GM12875 (cell line): ENCODE data around the gene DIAPH1.

Experiments used
- H3K4me3 ChIP-seq: one replicate; pipeline ENCODE4 v1.5.1; 2011; ENCODE audit warnings: low read depth, low read length, control low read depth
- TF ChIP-seq, protein P1 (sequence below): IDR thresholded peaks from 2 replicates; pipeline ENCODE4 v1.5.1; 2011; ENCODE audit warnings: low read depth, mild to moderate bottlenecking, control low read depth, inconsistent platforms, low read length, moderate library complexity, borderline replicate concordance; ENCODE audit not compliant: insufficient read depth

DIAPH1 gene

DNA sequence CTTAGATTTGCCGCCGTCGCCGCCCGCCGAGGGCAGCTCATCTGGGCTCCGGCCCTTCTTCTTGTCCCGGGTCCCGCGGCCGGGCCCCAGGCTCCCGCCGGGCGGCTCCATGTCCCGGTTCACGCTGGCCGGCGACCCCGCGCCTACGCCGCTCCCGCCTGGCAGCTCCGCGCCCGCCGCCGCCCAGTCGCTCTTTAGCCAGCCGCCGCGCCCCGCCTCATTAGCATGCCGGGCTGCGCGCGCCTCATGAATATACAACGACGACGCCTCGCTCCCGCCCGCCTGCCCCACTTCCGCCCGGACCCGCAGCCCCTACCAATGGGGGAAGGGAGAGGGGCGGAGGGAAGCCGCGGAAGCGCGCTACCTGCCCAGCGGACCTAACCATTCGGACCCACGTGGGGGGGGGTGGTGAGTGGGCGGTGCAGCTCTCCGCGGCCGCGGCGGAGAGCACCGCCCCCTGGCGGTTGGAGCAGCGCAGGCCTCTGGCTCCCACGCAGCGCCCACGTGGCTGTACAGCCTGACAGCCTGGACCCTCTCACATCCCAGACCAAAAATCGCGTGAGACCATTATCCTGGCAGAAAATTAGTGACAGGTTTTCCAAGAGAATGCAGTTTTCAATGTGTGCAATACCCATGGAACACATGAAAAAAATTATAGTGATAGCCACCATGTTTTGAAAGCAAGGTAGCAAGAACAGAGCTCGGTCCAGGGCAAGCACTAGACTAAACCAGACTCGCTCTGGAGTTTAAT is at the start of gene DIAPH1:
Gene DIAPH1, minus strand, starts transcription at position 197 of the 751 bp plus-strand sequence. Its CDS starts 86 bp downstream, at position 111.
- TF ChIP-seq, protein P1, sequence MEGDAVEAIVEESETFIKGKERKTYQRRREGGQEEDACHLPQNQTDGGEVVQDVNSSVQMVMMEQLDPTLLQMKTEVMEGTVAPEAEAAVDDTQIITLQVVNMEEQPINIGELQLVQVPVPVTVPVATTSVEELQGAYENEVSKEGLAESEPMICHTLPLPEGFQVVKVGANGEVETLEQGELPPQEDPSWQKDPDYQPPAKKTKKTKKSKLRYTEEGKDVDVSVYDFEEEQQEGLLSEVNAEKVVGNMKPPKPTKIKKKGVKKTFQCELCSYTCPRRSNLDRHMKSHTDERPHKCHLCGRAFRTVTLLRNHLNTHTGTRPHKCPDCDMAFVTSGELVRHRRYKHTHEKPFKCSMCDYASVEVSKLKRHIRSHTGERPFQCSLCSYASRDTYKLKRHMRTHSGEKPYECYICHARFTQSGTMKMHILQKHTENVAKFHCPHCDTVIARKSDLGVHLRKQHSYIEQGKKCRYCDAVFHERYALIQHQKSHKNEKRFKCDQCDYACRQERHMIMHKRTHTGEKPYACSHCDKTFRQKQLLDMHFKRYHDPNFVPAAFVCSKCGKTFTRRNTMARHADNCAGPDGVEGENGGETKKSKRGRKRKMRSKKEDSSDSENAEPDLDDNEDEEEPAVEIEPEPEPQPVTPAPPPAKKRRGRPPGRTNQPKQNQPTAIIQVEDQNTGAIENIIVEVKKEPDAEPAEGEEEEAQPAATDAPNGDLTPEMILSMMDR = peak; percentile 96

DNA sequence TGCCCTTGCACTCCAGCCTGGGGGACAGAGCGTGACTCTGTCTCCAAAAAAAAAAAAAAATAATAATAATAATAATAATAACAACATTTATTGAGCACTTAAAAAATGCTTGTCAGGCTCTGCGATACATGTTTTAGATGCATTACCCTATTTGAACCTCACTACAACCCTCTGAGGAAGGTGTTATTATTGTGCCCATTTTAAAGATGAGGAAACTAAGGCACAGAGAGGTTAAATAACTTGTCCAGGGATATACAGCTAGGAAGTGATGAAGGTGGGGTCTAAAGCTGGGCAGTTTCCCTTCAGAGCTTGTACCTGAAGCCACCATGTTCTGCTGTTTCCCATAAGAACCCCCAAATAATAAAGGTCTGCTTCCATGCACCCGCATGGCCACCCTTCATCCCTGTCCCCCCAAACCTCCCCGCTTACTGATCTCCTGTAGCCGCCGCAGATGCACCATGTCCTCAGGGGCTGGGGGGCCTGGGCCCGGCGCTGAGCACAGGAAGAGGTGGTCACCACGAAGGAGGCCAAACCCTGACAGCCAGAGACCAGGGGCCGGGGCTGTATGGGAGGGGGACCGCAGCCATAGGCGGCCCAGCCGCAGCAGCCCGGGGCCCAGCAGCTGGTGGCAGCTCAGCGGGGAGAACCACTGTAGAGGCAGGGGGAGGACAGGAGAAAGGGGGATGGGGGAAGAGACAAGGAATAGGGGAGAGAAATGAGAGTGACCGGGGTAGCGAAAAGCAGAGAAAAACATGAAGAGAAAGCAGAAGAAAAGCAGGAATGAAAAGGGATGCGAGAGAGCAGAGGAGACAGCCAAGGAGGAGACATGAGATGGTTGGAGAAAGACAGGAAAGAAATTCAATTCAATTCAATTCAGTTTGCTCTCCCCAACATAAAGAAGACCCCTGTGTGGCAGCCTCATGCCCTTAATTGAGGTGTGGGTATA is 47.5 kb upstream of the DIAPH1 start:
- TF ChIP-seq, protein P1 = no peak

More for the DNA sequence above, at the start of gene DIAPH1:
- peak within 1 kb of the TSS; percentile 95 for H3K4me3 ChIP-seq

DNA sequence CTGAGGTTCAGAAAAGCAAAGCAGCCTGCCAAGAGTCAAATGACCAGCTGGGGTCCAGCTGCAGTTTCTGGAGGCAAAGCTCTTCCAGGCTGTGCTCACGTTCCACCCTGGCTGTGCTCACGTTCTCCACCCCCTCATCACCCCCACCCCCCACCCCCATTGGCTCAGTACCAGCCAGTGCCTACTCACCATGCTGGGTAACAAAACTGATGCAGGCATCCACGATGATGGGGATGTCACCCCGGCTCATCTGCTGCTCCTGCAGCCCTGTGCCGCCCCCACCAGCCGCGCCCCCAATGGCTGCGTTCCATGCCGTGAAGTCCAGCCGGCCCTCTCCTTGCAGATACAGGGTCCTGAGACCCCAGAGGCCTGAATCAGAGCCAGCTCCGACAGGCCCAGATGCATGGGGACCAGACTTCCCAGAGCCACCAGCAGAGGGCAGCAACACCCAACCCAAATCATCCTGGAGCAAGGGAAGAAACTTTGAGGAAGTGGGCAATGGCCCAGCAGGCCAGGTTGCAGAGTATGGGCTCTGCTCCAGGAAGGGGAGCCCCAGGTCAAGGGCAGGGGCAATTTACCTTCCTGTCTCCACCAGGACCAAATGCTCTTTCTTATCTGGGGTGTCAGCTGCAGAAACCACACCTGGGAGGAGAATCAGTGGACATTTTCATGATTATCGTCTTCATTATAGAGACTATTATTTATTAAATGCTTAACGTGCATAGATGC is 46.1 kb upstream of the DIAPH1 start:
- TF ChIP-seq, protein P1 = peak; percentile 87
- no peak overlapping the region for H3K4me3 ChIP-seq

More for the DNA sequence above, 47.5 kb upstream of the DIAPH1 start:
- H3K4me3 ChIP-seq = no peak overlapping the region

DNA sequence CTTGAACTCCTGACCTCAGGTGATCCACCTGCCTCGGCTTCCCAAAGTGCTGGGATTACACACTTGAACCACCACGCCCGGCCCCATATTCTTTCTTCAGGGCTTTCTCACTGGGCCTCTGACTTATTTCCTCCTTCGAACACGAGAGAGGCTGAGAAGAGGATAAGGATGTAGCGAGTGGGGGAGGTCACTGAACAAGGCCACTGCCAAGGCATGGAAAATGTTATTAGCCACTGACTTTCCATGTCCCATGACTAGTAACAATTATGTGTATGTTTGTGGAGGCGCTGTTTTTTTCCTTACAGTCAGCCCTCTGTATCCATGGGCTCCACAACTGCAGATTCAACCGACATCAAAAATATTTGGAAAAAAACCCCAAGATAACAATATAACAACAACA is 44.7 kb upstream of the DIAPH1 start:
- TF ChIP-seq, protein P1 = no peak
- no peak overlapping the region for H3K4me3 ChIP-seq

DNA sequence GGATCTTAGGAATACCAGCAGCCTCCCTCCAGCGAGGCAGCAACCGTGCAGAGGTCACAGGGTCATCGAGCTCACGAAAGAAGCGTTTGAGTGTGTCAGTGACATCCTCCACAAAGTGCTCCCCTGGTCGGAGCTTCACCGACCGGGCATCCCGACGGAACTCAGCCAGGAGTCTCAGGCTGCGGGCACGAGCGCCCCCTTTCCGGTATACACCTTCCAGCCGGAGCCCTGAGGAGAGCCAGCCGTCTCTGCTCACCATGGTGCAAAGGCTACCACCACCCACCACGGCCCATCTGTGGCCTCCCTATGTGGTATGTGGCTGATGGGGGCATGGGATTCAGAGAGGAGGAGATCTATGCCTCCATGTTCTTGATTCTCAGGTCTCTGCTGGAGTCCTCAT is 43.2 kb upstream of the DIAPH1 start:
- H3K4me3 ChIP-seq = no peak overlapping the region
- TF ChIP-seq, protein P1 = no peak

DNA sequence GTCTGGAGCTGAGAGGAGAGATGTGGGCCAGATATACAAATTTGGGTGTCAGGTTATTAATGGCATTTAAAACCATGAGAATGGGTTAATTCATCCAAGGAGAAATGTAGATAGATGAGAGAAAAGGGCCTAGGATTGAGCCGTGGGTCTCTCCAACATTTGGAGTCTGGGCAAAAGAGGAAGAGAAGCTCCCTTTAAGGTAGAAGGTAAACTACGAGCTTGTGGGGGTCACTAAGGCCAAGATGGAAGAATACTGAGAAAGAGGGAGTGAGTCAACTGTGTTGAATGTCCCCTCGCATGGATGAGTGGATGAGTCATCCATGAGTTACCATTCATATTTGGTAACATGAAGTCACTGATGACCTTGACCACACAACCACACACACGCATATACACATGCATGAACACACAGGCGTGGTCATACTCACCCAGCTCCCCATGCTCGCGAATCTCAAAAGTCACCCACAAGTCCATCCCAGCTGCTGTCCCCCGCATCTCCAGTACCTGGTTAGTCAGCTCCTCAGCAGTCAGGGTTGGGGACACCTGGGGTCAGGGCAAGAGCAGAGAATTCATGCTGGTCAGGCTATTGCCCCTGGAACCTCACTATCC is 39.2 kb upstream of the DIAPH1 start:
- H3K4me3 ChIP-seq = no peak overlapping the region
- TF ChIP-seq, protein P1 = no peak
